Neural progenitor cell (in vitro differentiated cells): Measurements from ENCODE around the gene RALY.
"Not testable (repeated sequence)": the region's sequence is repeated elsewhere in the genome, so short reads cannot be mapped to it uniquely, and the experiment has no call there.

ENCODE experiments used
- CTCF ChIP-seq: fragments of 200-600 bp; sonication (generic); IDR thresholded peaks from 2 replicates; pipeline ENCODE4 v1.5.1; 2017; ENCODE audit warnings: antibody characterized with exemption, mild to moderate bottlenecking
- EZH2 ChIP-seq: fragments of 200-600 bp; sonication (generic); IDR thresholded peaks from 2 replicates; pipeline ENCODE4 v1.6.1; 2017; ENCODE audit warnings: antibody characterized with exemption, mild to moderate bottlenecking, moderate library complexity
- EZH2phosphoT487 ChIP-seq: fragments of 200-600 bp; sonication (generic); IDR thresholded peaks from 2 replicates; pipeline ENCODE4 v1.6.1; 2017; ENCODE audit warnings: antibody characterized with exemption

DNA sequence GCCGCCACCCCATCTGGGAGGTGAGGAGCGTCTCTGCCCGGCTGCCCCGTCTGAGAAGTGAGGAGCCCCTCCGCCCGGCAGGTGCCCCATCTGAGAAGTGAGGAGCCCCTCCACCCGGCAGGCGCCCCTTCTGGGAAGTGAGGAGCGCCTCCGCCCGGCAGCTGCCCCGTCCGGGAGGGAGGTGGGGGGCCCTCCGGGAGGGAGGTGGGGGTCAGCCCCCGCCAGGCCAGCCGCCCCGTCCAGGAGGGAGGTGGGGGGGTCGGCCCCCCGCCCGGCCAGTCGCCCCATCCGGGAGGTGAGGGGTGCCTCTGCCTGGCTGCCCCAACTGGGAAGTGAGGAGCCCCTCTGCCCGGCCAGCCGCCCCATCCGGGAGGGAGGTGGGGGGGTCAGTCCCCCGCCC, 138.8 kb downstream of the RALY start:
- not testable (repeated sequence) for TF ChIP-seq CTCF, EZH2phosphoT487, EZH2
